ENCODE data around the gene DLG3. TPM values are rescaled to one million over a fixed set of nuclear protein-coding genes. Genes with fewer than 3 reads are reported as not detected.
A peak's percentile ranks its signal among the peaks of the same experiment; 100 is the strongest.

Gene DLG3
- total RNA-seq, 1 experiment from 2014 or later: 26.4 TPM

GRCh38 chrX:70488856-70489255, 44.2 kb downstream of the DLG3 start:
- no peaks in the 10 kb centered on the region for H3K27me3 ChIP-seq (ENCODE audit: low read length)
- no peaks in the 10 kb centered on the region for H3K79me2 ChIP-seq (ENCODE audit: low read length)
- no peaks in the 10 kb centered on the region for H3K9me3 ChIP-seq (ENCODE audit: low read length)
- no peak overlapping the region for H3K9ac ChIP-seq (ENCODE audit: low read length)
- no peaks in the 10 kb centered on the region for H3K9me2 ChIP-seq (replicated peaks; ENCODE audit: low read length)
- intact Hi-C loops (cut with micrococcal nuclease): no loop called here
- no TSS peak for BruUV-seq (replicated peaks)
- TF ChIP-seq EZH2 (IDR thresholded peaks at IDR 0.05; ENCODE audit: low read length, unreplicated experiment) (no peak), EZH2phosphoT487 (IDR thresholded peaks at IDR 0.05; ENCODE audit: borderline replicate concordance, low read length) (no peak), CTCF (conservative IDR thresholded peaks at IDR 0.05; ENCODE audit: low read depth, low read length) (no peak)
- ATAC-seq: no peak
- no peak overlapping the region for H3K4me3 ChIP-seq (ENCODE audit: low read length)
- CTCF ChIA-PET: no interaction called here
- H3K27ac ChIP-seq (ENCODE audit: low read length): no peak overlapping the region
- H3F3A ChIP-seq (ENCODE audit: low read length, unreplicated experiment): no peaks in the 10 kb centered on the region
- H3K4me1 ChIP-seq (ENCODE audit: insufficient read depth, low read length): peaks cover 14% of the 10 kb centered on the region; the same call in 1 of the 2 replicates
- H3K36me3 ChIP-seq (ENCODE audit: low read depth, low read length): peaks cover 8% of the 10 kb centered on the region
- no peaks in the 10 kb centered on the region for H4K20me1 ChIP-seq (ENCODE audit: low read length)
- no peak overlapping the region for H3K4me2 ChIP-seq (ENCODE audit: low read length)
- no peak for DNase-seq
- no peak overlapping the region for H2AFZ ChIP-seq (ENCODE audit: low read length)
- POLR2A ChIA-PET (ENCODE audit: unreplicated experiment): no interaction called here

- Histone ChIP-seq H3K79me2 (ENCODE audit: low read length) (no peaks in the 10 kb centered on the region), H3K36me3 (ENCODE audit: low read depth, low read length) (peaks cover 28% of the 10 kb centered on the region; the same call in 1 of the 2 replicates), H3K9ac (ENCODE audit: low read length) (no peak overlapping the region), H3K4me3 (ENCODE audit: low read length) (no peak overlapping the region), H2AFZ (ENCODE audit: low read length) (no peak overlapping the region), H3F3A (ENCODE audit: low read length, unreplicated experiment) (no peaks in the 10 kb centered on the region), H3K27me3 (ENCODE audit: low read length) (no peaks in the 10 kb centered on the region), H3K4me2 (ENCODE audit: low read length) (no peak overlapping the region), H3K4me1 (ENCODE audit: insufficient read depth, low read length) (no peaks in the 10 kb centered on the region), H4K20me1 (ENCODE audit: low read length) (no peaks in the 10 kb centered on the region), H3K9me3 (ENCODE audit: low read length) (no peaks in the 10 kb centered on the region), H3K27ac (ENCODE audit: low read length) (no peak overlapping the region), H3K9me2 (replicated peaks; ENCODE audit: low read length) (no peaks in the 10 kb centered on the region)
- DNase-seq: peak; percentile 21
- POLR2A ChIA-PET (ENCODE audit: unreplicated experiment): no interaction called here
- ATAC-seq: no peak; the same call in none of the 2 replicates
- CTCF ChIA-PET: no interaction called here
- no peak for TF ChIP-seq CTCF (conservative IDR thresholded peaks at IDR 0.05; ENCODE audit: low read depth, low read length)
- TF ChIP-seq EZH2 (IDR thresholded peaks at IDR 0.05; ENCODE audit: low read length, unreplicated experiment): no peak
- TF ChIP-seq EZH2phosphoT487 (IDR thresholded peaks at IDR 0.05; ENCODE audit: borderline replicate concordance, low read length): no peak
- no TSS peak for BruUV-seq (replicated peaks)
- intact Hi-C loops (cut with micrococcal nuclease): no loop called here
Observed at GRCh38 chrX:70494441-70494840, 49.8 kb downstream of the DLG3 start.

GRCh38 chrX:70496491-70496890, 51.9 kb downstream of the DLG3 start:
- Histone ChIP-seq H3K9me3 (ENCODE audit: low read length) (no peaks in the 10 kb centered on the region), H3K4me1 (ENCODE audit: insufficient read depth, low read length) (no peaks in the 10 kb centered on the region), H4K20me1 (ENCODE audit: low read length) (no peaks in the 10 kb centered on the region), H3K27me3 (ENCODE audit: low read length) (no peaks in the 10 kb centered on the region), H3K27ac (ENCODE audit: low read length) (no peak overlapping the region), H3K79me2 (ENCODE audit: low read length) (no peaks in the 10 kb centered on the region), H2AFZ (ENCODE audit: low read length) (no peak overlapping the region), H3K9ac (ENCODE audit: low read length) (no peak overlapping the region), H3K9me2 (replicated peaks; ENCODE audit: low read length) (no peaks in the 10 kb centered on the region), H3K36me3 (ENCODE audit: low read depth, low read length) (peaks cover 31% of the 10 kb centered on the region; the same call in 1 of the 2 replicates), H3K4me2 (ENCODE audit: low read length) (no peak overlapping the region), H3F3A (ENCODE audit: low read length, unreplicated experiment) (no peaks in the 10 kb centered on the region), H3K4me3 (ENCODE audit: low read length) (no peak overlapping the region)
- ChIA-PET CTCF (no interaction called here), POLR2A (ENCODE audit: unreplicated experiment) (no interaction called here)
- intact Hi-C loops (cut with micrococcal nuclease): no loop called here
- no TSS peak for BruUV-seq (replicated peaks)
- TF ChIP-seq CTCF (conservative IDR thresholded peaks at IDR 0.05; ENCODE audit: low read depth, low read length): no peak
- TF ChIP-seq EZH2phosphoT487 (IDR thresholded peaks at IDR 0.05; ENCODE audit: borderline replicate concordance, low read length): no peak
- TF ChIP-seq EZH2 (IDR thresholded peaks at IDR 0.05; ENCODE audit: low read length, unreplicated experiment): no peak
- DNase-seq (no peak), ATAC-seq (no peak)

All from PC-3 (cell line).